Panc1 (cell line): ENCODE data around the gene FLACC1.

Experiments
- POLR2AphosphoS5 ChIP-seq: IDR thresholded peaks from 2 replicates; pipeline ENCODE4 v1.6.1; 2012; ENCODE audit warnings: mild to moderate bottlenecking, low read depth, low read length, moderate library complexity
- SIN3A ChIP-seq: IDR thresholded peaks from 2 replicates; pipeline ENCODE4 v1.6.1; 2012; ENCODE audit warnings: low read depth, mild to moderate bottlenecking, low read length, moderate library complexity, borderline replicate concordance; ENCODE audit not compliant: insufficient read depth
- TF ChIP-seq, protein P1 (sequence below): fragments of 450-650 bp; IDR thresholded peaks from 2 replicates; pipeline ENCODE4 v1.5.1; 2017; ENCODE audit warnings: mild to moderate bottlenecking
- TF ChIP-seq, protein P2 (sequence below), 2 experiments: IDR thresholded peaks; 2 replicates each; pipeline ENCODE4 v1.6.1; 2011 to 2012; ENCODE audit warnings: low read depth in 2 of 2, control low read depth in 1 of 2, low read length in 1 of 2, mild to moderate bottlenecking in 1 of 2, moderate library complexity in 1 of 2; ENCODE audit not compliant: insufficient read depth in 1 of 2

DNA sequence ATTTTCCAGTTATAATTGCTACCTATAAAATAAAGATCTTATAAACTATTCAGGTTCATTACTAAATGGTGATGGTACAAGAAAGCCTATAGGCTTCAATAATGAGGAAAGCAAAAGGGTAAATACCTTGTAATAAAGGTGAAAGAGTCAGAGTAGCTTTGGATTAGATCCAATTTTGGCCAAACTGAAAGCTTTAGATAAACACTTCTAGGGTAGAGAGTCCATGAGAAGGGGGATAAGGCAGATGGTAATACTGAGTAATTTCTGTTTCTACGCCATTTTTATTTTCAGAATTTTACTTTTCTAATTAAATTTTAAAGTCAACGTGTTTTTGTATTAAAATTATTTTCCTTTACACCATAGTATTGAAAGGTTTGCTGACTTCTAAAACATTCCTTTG lies 87.4 kb downstream of the FLACC1 start:
- no peak for TF ChIP-seq POLR2AphosphoS5
- TF ChIP-seq, protein P1, sequence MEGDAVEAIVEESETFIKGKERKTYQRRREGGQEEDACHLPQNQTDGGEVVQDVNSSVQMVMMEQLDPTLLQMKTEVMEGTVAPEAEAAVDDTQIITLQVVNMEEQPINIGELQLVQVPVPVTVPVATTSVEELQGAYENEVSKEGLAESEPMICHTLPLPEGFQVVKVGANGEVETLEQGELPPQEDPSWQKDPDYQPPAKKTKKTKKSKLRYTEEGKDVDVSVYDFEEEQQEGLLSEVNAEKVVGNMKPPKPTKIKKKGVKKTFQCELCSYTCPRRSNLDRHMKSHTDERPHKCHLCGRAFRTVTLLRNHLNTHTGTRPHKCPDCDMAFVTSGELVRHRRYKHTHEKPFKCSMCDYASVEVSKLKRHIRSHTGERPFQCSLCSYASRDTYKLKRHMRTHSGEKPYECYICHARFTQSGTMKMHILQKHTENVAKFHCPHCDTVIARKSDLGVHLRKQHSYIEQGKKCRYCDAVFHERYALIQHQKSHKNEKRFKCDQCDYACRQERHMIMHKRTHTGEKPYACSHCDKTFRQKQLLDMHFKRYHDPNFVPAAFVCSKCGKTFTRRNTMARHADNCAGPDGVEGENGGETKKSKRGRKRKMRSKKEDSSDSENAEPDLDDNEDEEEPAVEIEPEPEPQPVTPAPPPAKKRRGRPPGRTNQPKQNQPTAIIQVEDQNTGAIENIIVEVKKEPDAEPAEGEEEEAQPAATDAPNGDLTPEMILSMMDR, result no peak
- TF ChIP-seq SIN3A, result no peak
- TF ChIP-seq, protein P2, sequence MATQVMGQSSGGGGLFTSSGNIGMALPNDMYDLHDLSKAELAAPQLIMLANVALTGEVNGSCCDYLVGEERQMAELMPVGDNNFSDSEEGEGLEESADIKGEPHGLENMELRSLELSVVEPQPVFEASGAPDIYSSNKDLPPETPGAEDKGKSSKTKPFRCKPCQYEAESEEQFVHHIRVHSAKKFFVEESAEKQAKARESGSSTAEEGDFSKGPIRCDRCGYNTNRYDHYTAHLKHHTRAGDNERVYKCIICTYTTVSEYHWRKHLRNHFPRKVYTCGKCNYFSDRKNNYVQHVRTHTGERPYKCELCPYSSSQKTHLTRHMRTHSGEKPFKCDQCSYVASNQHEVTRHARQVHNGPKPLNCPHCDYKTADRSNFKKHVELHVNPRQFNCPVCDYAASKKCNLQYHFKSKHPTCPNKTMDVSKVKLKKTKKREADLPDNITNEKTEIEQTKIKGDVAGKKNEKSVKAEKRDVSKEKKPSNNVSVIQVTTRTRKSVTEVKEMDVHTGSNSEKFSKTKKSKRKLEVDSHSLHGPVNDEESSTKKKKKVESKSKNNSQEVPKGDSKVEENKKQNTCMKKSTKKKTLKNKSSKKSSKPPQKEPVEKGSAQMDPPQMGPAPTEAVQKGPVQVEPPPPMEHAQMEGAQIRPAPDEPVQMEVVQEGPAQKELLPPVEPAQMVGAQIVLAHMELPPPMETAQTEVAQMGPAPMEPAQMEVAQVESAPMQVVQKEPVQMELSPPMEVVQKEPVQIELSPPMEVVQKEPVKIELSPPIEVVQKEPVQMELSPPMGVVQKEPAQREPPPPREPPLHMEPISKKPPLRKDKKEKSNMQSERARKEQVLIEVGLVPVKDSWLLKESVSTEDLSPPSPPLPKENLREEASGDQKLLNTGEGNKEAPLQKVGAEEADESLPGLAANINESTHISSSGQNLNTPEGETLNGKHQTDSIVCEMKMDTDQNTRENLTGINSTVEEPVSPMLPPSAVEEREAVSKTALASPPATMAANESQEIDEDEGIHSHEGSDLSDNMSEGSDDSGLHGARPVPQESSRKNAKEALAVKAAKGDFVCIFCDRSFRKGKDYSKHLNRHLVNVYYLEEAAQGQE (IDR thresholded peaks at IDR 0.05; ENCODE audit: insufficient read depth in 1 of 2, low read depth in 2 of 2, low read length in 1 of 2), result no peak
